ENCODE results near the gene RASA1.

DNA sequence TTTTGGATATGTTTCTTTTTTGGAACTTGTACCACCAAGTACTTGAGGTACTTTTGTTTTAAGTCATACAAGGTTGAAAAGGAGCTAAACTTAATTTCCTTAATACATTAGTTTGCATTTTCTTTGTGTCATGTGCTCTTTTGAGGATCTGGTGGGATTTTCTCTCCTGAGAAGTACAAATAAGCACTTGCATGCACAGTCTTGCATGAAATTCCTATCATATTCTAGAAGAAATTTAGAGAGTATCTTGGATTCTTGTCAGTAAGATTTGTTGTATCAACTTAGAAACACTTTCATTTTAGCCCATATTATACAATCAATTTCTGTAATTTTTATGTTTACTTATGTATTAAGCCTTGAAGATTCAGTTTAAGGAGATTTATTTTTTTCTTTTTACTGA lies 80.2 kb downstream of the RASA1 start:
- TF ChIP-seq, protein P1, sequence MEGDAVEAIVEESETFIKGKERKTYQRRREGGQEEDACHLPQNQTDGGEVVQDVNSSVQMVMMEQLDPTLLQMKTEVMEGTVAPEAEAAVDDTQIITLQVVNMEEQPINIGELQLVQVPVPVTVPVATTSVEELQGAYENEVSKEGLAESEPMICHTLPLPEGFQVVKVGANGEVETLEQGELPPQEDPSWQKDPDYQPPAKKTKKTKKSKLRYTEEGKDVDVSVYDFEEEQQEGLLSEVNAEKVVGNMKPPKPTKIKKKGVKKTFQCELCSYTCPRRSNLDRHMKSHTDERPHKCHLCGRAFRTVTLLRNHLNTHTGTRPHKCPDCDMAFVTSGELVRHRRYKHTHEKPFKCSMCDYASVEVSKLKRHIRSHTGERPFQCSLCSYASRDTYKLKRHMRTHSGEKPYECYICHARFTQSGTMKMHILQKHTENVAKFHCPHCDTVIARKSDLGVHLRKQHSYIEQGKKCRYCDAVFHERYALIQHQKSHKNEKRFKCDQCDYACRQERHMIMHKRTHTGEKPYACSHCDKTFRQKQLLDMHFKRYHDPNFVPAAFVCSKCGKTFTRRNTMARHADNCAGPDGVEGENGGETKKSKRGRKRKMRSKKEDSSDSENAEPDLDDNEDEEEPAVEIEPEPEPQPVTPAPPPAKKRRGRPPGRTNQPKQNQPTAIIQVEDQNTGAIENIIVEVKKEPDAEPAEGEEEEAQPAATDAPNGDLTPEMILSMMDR (IDR thresholded peaks at IDR 0.05), result no peak
- no peak for TF ChIP-seq POLR2A (IDR thresholded peaks at IDR 0.05)
